Mucosa of descending colon (tissue), 3 donors: ENCODE measurements around the gene MDGA2. TPM values are rescaled to one million over a fixed set of nuclear protein-coding genes. Genes with fewer than 3 reads are reported as not detected.

ENCODE experiments used
- ATAC-seq: fragments of 200-7000 bp; cut with Tn5 transposase; one replicate; pipeline ENCODE4 v1.9.1; 2020; ENCODE audit warnings: mild to moderate bottlenecking, moderate library complexity
- DNase-seq, 3 donors: peaks; one replicate each; pipeline ENCODE4 v3.0.0-alpha.2; 2020
- H3K36me3 ChIP-seq: fragments of 200-600 bp; one replicate; pipeline ENCODE4 v1.8.0; 2021; ENCODE audit warnings: low read depth, mild to moderate bottlenecking
- H3K4me1 ChIP-seq: fragments of 200-600 bp; one replicate; pipeline ENCODE4 v1.8.0; 2021; ENCODE audit warnings: low read depth, mild to moderate bottlenecking
- H3K4me3 ChIP-seq: fragments of 200-600 bp; one replicate; pipeline ENCODE4 v1.8.0; 2021; ENCODE audit warnings: mild to moderate bottlenecking
- H3K9me3 ChIP-seq: fragments of 200-600 bp; one replicate; pipeline ENCODE4 v1.8.0; 2021; ENCODE audit warnings: mild to moderate bottlenecking
- CTCF ChIP-seq: fragments of 200-600 bp; IDR thresholded peaks from one replicate; pipeline ENCODE4 v1.8.0; 2022; ENCODE audit warnings: antibody characterized with exemption, mild to moderate bottlenecking
- intact Hi-C, 2 donors: fragments of 100-400 bp; cut with DNase I in 1 of 2; cut with micrococcal nuclease in 1 of 2; formaldehyde crosslinking; loops; one replicate each; pipeline versions ENCODE4 v1.11.0 to v1.11.1; 2022; cut with DNase I, micrococcal nuclease
- total RNA-seq, 3 donors: library from RNA; stranded (reverse); fragmentation: NEBNext Ultra II Directional in 2 of 3; extraction: Animal tissue kit (Norgen Biotek cat#: 25700) in 2 of 3; gene quantifications; one replicate each; pipeline versions ENCODE4 v1.2.1 to v1.2.4, GENCODE V29; 2021 to 2023
- donor health status: DM: no; HTN: no; CAD: no; lungs with moderate emphysema.
- donor health status: DM: no; HTN: no; CAD: no.
- donor health status: DM: no; HTN: yes; CAD: no.

MDGA2 gene
- total RNA-seq, 3 donors from 2014 or later: 0.35 TPM; not detected in 2

DNA sequence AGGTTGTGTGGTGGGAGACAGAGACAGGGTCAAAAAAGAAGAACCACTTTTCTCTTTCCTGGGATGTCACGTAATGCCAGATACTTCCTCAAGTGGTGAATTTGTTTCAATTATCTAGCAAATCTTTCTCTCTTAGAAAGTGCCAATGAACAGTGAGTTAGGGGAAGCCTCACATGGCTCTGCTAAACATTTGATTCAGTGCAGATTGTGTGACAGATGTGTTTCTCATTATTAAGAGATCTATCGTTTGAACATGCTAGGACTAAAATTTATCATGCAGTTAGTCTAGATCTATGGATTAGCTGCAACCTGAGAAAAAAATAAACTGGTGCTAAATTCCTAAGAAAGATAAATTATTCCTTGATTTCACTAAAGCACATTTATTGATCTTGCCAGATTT is 247.8 kb downstream of the MDGA2 start:
- H3K4me3 ChIP-seq: no peak overlapping the region
- ATAC-seq (no peak), DNase-seq (no peak)
- TF ChIP-seq CTCF: no peak
- H3K9me3 ChIP-seq: no peaks in the 10 kb centered on the region
- no peaks in the 10 kb centered on the region for H3K36me3 ChIP-seq
- H3K4me1 ChIP-seq: no peaks in the 10 kb centered on the region
- intact Hi-C loops: no loop called here

DNA sequence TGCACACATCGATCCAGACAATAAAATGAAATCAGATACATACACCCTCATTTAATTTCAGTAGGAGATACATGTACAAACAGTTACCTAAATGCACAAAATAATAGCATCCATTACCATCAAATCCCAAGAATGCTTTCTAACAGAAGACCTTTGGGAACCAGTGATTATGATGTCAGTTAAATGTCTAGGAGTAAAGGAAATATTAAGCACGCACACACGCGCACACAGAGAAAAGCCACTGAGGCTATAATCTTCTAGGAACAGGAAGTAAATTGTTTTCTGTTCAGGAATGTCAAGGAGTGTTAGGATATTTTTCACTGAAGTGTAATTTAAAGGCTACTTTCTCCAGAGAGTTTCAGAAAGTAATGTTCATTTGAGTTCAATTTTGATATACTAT is 250.1 kb downstream of the MDGA2 start:
- intact Hi-C loops: no loop called here
- H3K4me3 ChIP-seq: no peak overlapping the region
- no peak for ATAC-seq
- H3K36me3 ChIP-seq: no peaks in the 10 kb centered on the region
- no peak for DNase-seq
- TF ChIP-seq CTCF: no peak
- no peaks in the 10 kb centered on the region for H3K4me1 ChIP-seq
- H3K9me3 ChIP-seq: peaks cover 4% of the 10 kb centered on the region

- DNase-seq (no peak), ATAC-seq (no peak)
- TF ChIP-seq CTCF: no peak
- intact Hi-C loops: no loop called here
- H3K9me3 ChIP-seq: peaks cover 4% of the 10 kb centered on the region
- H3K36me3 ChIP-seq: no peaks in the 10 kb centered on the region
- H3K4me3 ChIP-seq: no peak overlapping the region
- H3K4me1 ChIP-seq: no peaks in the 10 kb centered on the region
Observed at GRCh38 chr14:47422191-47422590, 253.2 kb downstream of the MDGA2 start.

DNA sequence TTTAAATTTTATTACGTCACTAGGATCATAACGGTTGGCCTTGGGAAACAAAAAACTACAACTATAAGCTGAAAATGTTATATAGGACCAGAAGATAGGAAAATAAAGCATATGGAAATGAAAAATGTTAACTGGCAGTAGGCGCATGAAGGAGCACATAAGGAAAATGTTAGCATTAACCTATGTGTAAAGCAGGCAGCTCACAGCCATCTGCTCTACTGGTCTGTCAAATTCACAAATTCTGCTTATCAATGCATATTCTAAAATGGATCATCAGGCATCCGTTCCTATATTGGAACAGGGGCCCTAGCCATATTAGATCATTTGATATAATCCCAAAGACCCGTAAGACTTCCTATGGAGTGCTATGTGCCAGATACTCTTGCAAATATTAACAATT is 263.9 kb downstream of the MDGA2 start:
- DNase-seq (no peak), ATAC-seq (no peak)
- H3K4me1 ChIP-seq: no peaks in the 10 kb centered on the region
- intact Hi-C loops: no loop called here
- H3K36me3 ChIP-seq: no peaks in the 10 kb centered on the region
- TF ChIP-seq CTCF: no peak
- no peak overlapping the region for H3K4me3 ChIP-seq
- H3K9me3 ChIP-seq: no peaks in the 10 kb centered on the region

DNA sequence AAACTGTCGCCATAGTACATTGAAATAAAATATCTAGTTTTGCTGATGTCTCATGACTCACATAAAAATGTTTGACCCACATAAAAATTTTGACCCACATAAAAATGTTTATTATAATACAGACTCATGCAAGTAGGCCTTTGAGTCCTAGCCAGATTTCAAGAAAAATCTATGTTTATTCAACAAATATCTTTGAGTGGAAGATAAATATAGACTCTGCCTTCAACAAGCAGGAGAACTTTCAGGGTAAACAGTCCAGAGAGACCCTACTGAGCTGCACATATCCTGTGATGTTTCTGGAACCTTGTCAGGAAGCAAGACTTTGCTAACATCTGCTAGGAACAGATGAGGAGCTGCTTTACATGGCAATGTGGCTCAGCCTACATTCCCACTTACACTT is 283.1 kb downstream of the MDGA2 start:
- H3K4me1 ChIP-seq: no peaks in the 10 kb centered on the region
- DNase-seq: no peak
- ATAC-seq: no peak
- TF ChIP-seq CTCF: no peak
- H3K9me3 ChIP-seq: peaks cover 6% of the 10 kb centered on the region
- no peaks in the 10 kb centered on the region for H3K36me3 ChIP-seq
- no peak overlapping the region for H3K4me3 ChIP-seq
- intact Hi-C loops: no loop called here

GRCh38 chr14:47390831-47391504 is 284.4 kb downstream of the MDGA2 start:
- intact Hi-C loops: no loop called here
- ATAC-seq (no peak), DNase-seq (no peak)
- Histone ChIP-seq H3K36me3 (no peaks in the 10 kb centered on the region), H3K4me1 (no peaks in the 10 kb centered on the region), H3K9me3 (peaks cover 6% of the 10 kb centered on the region), H3K4me3 (no peak overlapping the region)
- no peak for TF ChIP-seq CTCF
